ENCODE measurements around the gene SENP8.

Gene SENP8

DNA sequence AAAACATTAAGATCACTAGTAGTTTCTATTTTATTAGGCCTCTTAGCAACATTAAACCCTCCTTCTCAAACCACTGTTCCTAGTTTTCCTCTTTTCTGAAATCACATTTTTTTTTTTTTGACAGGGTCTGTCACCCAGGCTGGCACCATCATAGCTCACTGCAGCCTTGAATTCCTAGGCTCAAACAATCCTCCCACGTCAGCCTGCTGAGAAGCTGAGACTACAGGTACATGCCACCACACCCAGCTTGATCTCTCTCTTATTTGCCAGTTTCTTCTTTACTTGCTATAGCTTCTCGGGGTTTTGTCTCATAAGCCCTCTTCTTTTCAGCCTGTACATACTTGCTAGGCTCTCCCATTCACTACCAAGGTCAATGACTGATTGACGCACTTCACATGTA is 28.0 kb downstream of the SENP8 start:
- no peaks in the 10 kb centered on the region for H3K9me3 ChIP-seq
- H3K27me3 ChIP-seq, result no peaks in the 10 kb centered on the region
- no peak for DNase-seq
- no peak overlapping the region for H3K4me3 ChIP-seq (ENCODE audit: low read depth, low read length)
- H3K36me3 ChIP-seq, result no peaks in the 10 kb centered on the region
- TF ChIP-seq, protein P1, sequence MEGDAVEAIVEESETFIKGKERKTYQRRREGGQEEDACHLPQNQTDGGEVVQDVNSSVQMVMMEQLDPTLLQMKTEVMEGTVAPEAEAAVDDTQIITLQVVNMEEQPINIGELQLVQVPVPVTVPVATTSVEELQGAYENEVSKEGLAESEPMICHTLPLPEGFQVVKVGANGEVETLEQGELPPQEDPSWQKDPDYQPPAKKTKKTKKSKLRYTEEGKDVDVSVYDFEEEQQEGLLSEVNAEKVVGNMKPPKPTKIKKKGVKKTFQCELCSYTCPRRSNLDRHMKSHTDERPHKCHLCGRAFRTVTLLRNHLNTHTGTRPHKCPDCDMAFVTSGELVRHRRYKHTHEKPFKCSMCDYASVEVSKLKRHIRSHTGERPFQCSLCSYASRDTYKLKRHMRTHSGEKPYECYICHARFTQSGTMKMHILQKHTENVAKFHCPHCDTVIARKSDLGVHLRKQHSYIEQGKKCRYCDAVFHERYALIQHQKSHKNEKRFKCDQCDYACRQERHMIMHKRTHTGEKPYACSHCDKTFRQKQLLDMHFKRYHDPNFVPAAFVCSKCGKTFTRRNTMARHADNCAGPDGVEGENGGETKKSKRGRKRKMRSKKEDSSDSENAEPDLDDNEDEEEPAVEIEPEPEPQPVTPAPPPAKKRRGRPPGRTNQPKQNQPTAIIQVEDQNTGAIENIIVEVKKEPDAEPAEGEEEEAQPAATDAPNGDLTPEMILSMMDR (IDR thresholded peaks at IDR 0.05; ENCODE audit: low read depth, low read length), result no peak
- no peaks in the 10 kb centered on the region; the same call in 1 of the 2 replicates for H3K4me1 ChIP-seq

DNA sequence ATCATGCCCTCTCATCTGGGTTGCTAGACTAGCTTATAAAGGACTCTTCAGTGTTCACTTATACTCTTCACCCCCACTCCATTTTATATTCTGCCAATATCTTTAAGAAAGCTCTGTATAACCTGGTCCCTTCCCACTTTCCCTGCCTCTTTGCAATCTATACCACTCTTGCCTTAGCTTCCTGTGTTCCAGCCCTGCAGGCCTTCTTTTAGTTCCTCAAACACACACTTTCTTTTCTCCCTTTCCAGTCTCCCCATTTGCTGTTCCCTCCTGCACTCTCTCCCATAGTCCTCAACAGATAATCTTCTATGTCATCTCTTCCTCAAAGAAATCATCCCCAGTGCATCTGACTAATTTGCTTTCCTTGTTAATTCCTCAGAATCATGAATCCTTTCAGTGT is 28.7 kb downstream of the SENP8 start:
- H3K36me3 ChIP-seq, result no peaks in the 10 kb centered on the region
- DNase-seq, result no peak
- TF ChIP-seq, protein P1 (IDR thresholded peaks at IDR 0.05; ENCODE audit: low read depth, low read length), result no peak
- H3K9me3 ChIP-seq, result no peaks in the 10 kb centered on the region
- no peak overlapping the region for H3K4me3 ChIP-seq (ENCODE audit: low read depth, low read length)
- H3K4me1 ChIP-seq, result no peaks in the 10 kb centered on the region
- H3K27me3 ChIP-seq, result no peaks in the 10 kb centered on the region

DNA sequence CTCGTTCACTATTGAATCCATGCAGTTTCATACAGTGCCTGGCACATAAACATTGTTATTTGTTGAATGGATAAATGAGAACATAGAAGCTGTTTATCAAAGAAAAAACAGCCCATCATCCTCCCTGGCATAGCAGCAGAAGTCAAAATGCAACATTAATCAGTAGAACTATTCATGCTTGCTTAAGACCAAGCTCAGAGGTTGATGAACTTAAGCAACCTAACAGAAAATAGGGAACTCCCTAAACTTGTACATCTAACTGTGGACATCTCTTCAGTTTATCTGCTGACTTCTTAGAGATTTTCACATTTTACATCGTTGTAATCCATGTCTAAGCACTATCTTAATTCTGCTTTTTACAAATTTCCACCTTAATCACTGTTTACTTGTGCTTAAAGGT is 29.2 kb downstream of the SENP8 start:
- H3K36me3 ChIP-seq, result no peaks in the 10 kb centered on the region
- no peak for DNase-seq
- no peaks in the 10 kb centered on the region for H3K27me3 ChIP-seq
- H3K4me1 ChIP-seq, result no peaks in the 10 kb centered on the region
- H3K4me3 ChIP-seq (ENCODE audit: low read depth, low read length), result no peak overlapping the region
- TF ChIP-seq, protein P1 (IDR thresholded peaks at IDR 0.05; ENCODE audit: low read depth, low read length), result no peak
- no peaks in the 10 kb centered on the region for H3K9me3 ChIP-seq

DNA sequence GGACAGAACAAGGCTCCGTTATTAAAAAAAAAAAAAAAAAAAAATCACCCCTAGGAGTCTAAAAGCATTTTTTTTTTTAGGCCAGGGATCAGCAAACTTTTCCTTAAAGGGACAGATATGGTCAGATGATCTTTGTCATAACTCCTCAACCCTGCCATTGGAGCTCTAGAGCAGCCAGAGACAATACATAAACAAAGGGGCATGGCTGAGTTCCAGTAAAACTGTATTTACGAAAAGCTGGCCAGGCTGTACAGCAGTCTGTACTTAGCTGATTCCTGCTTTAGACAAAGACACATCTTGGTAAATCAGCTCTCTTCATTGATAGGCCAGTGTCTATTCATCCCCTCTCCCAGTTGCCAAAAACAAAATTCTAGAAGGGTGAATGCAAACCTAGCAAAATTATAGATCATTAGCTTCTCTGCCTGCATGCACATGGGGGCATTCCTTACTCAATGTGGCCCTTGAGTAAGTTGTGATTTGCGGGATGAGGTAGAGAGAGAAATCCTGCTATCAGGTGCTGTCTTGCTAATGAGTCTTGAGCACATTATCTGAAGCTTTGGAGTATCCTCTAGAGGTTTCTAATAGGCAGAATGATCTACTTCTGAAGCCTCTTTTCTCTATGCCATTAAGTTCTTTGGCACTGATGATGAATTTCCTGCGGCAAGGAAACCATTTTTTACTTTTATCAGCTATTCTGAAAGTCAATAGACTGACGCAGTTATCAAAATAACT is 35.2 kb downstream of the SENP8 start:
- H3K4me1 ChIP-seq, result no peaks in the 10 kb centered on the region
- no peak overlapping the region for H3K4me3 ChIP-seq (ENCODE audit: low read depth, low read length)
- DNase-seq, result no peak
- no peaks in the 10 kb centered on the region for H3K36me3 ChIP-seq
- H3K9me3 ChIP-seq, result no peaks in the 10 kb centered on the region
- no peaks in the 10 kb centered on the region for H3K27me3 ChIP-seq
- TF ChIP-seq, protein P1 (IDR thresholded peaks at IDR 0.05; ENCODE audit: low read depth, low read length), result no peak

DNA sequence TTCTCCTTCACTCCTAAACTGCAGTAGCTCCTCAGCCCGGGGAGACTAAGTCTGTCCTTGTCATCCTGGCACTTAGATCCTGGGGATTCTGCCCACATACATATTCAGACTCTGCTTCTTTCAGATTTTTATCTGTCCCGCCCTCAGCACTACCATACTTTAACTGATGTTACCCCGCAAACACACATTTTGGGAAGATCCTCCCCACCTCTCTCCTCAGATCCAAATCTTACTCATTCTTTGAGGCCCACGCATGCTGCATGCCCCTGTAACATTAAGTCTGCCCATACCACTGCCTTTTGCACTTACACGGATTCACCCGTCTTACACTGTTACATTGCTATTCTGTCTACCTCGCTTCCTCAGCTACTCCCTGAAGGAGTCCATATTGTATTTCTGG is 36.1 kb downstream of the SENP8 start:
- TF ChIP-seq, protein P1 (IDR thresholded peaks at IDR 0.05; ENCODE audit: low read depth, low read length), result no peak
- DNase-seq, result no peak
- H3K36me3 ChIP-seq, result no peaks in the 10 kb centered on the region
- H3K4me1 ChIP-seq, result no peaks in the 10 kb centered on the region
- H3K9me3 ChIP-seq, result no peaks in the 10 kb centered on the region
- no peak overlapping the region for H3K4me3 ChIP-seq (ENCODE audit: low read depth, low read length)
- no peaks in the 10 kb centered on the region for H3K27me3 ChIP-seq

DNA sequence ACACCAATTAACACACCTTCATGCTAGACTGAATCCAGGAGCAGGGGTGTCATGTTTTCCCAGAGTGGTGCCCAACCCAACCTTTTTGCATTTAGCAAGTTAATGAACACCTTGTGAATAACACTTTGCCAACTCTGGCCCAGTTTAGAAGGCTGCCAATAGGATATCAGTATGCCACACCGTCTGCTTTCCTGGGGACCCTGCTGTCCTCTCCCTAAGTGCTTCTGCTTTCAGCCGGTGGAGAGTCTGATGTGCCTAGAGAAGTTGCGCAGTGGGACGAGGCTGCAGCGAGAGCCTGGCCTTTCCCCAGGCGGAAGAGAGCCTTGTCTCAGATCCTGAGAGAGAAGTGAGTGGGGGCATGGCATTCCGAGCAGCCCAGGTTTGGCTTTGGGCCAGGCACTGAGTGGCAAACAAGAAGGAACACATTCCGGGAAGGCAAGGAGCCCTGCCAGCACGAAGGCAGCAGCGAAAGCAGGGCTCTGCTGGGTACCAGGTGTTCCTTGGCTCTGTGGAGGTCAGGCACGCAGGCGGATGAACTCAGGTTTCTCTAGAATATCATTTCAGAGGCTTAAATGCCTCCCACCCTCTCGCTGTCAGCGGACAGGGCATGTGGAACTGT is 36.9 kb downstream of the SENP8 start:
- H3K36me3 ChIP-seq, result no peaks in the 10 kb centered on the region
- no peaks in the 10 kb centered on the region for H3K27me3 ChIP-seq
- no peaks in the 10 kb centered on the region for H3K9me3 ChIP-seq
- peak overlapping the region; percentile 74 for H3K4me3 ChIP-seq (ENCODE audit: low read depth, low read length)
- peak; percentile 56 for DNase-seq
- TF ChIP-seq, protein P1 (IDR thresholded peaks at IDR 0.05; ENCODE audit: low read depth, low read length), result no peak
- no peaks in the 10 kb centered on the region for H3K4me1 ChIP-seq
